Right lobe of liver (tissue), 6 donors: ENCODE data around the gene JAM3. TPM values are rescaled to one million over a fixed set of nuclear protein-coding genes. Genes with fewer than 3 reads are reported as not detected.
"Not testable (repeated sequence)": the region's sequence is repeated elsewhere in the genome, so short reads cannot be mapped to it uniquely, and the experiment has no call there.

ENCODE experiments used
- ATAC-seq, 4 donors: fragments of 200-7000 bp; cut with Tn5 transposase; one replicate each; pipeline ENCODE4 v1.9.1; 2020; ENCODE audit warnings: mild to moderate bottlenecking in 4 of 4, moderate library complexity in 4 of 4
- DNase-seq, 3 donors: peaks; one replicate each; pipeline ENCODE4 v3.0.0-alpha.2; 2020
- H3K27ac ChIP-seq, 3 donors: fragments of 200-600 bp; one replicate each; pipeline ENCODE4 v1.8.0; 2022
- H3K27me3 ChIP-seq, 2 donors: fragments of 200-600 bp; one replicate each; pipeline ENCODE4 v1.8.0; 2022
- H3K36me3 ChIP-seq, 4 donors: fragments of 200-600 bp; sonication (generic) in 1 of 4; one replicate each; pipeline versions ENCODE4 v1.5.1 to v1.8.0; 2017 to 2022; ENCODE audit warnings: control low read depth in 1 of 4
- H3K4me1 ChIP-seq, 4 donors: fragments of 200-600 bp; sonication (generic) in 1 of 4; one replicate each; pipeline versions ENCODE4 v1.5.1 to v1.8.0; 2017 to 2022; ENCODE audit warnings: control low read depth in 1 of 4
- H3K4me3 ChIP-seq, 3 donors: fragments of 200-600 bp; one replicate each; pipeline ENCODE4 v1.8.0; 2022
- H3K9me3 ChIP-seq, 4 donors: fragments of 200-600 bp; sonication (generic) in 1 of 4; one replicate each; pipeline versions ENCODE4 v1.5.1 to v1.8.0; 2017 to 2022; ENCODE audit warnings: control low read depth in 1 of 4
- POLR2A ChIP-seq: fragments of 450-650 bp; IDR thresholded peaks from one replicate; pipeline ENCODE4 v1.6.1; 2017; ENCODE audit warnings: antibody characterized with exemption, mild to moderate bottlenecking
- WGBS: methylation state at CpG from one replicate; pipeline ENCODE4 v1.1.6; 2018; ENCODE audit warnings: low coverage, low lambda C conversion rate; ENCODE audit not compliant: insufficient coverage; ENCODE audit errors: missing lambda C conversion rate; 5-methylcytosine and 5-hydroxymethylcytosine counted together
- intact Hi-C, 2 donors: fragments of 100-400 bp; cut with DNase I; formaldehyde crosslinking; loops; one replicate each; pipeline versions ENCODE4 v1.11.2 to v1.14.1; 2022
- total RNA-seq, 6 experiments: library from RNA; depleted of rRNA in 2 of 6; stranded (reverse); fragments of >200 nt in 2 of 6; fragmentation: NEBNext Ultra II Directional in 3 of 6; extraction: Animal tissue kit (Norgen Biotek cat#: 25700) in 3 of 6; gene quantifications; one replicate each; pipeline versions ENCODE4 v1.1.0 to v1.2.4, GENCODE V29; 2016 to 2023
- TF ChIP-seq, protein P1 (sequence below), 4 donors: fragments of 200-600 bp in 3 of 4; fragments of 450-650 bp in 1 of 4; IDR thresholded peaks; one replicate each; pipeline versions ENCODE4 v1.5.1 to v1.8.0; 2016 to 2022; ENCODE audit warnings: antibody characterized with exemption in 4 of 4, mild to moderate bottlenecking in 2 of 4
- donor health status: DM: no; HTN: yes; CAD: no.
- donor health status: DM: no; HTN: no; CAD: no.
- donor health status: DM: no; HTN: no; CAD: no.
- donor health status: DM: no; HTN: yes; CAD: no.
- donor health status: DM: no; HTN: yes; CAD: no.

Gene JAM3
- total RNA-seq, 6 experiments from 2014 or later = 0.86 to 2.5 (median 1.6) TPM

DNA sequence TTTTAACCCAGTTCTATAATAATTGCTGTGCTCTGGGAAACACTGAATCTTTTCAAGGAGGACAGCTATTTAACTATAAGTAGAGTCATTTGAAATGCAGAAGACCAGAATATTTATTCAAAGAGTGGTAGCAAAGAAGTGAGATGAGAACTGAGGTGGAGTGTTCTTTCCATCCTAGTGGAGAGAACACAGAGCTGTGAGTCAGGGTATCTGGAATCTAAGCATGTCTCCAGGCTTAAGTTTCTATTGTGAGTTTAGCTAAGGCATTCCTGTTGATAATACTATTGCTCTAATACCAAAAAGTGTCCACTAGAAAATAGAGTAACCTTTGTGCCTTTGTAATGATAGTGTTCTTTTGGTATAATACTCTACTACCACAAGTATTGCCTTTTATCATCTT, 32.4 kb downstream of the JAM3 start:
- Histone ChIP-seq H3K27ac (no peak overlapping the region), H3K9me3 (no peaks in the 10 kb centered on the region), H3K4me1 (no peaks in the 10 kb centered on the region), H3K4me3 (no peak overlapping the region), H3K36me3 (no peaks in the 10 kb centered on the region), H3K27me3 (no peaks in the 10 kb centered on the region)
- DNase-seq (no peak), ATAC-seq (no peak)
- intact Hi-C loops = no loop called here
- TF ChIP-seq, protein P1, sequence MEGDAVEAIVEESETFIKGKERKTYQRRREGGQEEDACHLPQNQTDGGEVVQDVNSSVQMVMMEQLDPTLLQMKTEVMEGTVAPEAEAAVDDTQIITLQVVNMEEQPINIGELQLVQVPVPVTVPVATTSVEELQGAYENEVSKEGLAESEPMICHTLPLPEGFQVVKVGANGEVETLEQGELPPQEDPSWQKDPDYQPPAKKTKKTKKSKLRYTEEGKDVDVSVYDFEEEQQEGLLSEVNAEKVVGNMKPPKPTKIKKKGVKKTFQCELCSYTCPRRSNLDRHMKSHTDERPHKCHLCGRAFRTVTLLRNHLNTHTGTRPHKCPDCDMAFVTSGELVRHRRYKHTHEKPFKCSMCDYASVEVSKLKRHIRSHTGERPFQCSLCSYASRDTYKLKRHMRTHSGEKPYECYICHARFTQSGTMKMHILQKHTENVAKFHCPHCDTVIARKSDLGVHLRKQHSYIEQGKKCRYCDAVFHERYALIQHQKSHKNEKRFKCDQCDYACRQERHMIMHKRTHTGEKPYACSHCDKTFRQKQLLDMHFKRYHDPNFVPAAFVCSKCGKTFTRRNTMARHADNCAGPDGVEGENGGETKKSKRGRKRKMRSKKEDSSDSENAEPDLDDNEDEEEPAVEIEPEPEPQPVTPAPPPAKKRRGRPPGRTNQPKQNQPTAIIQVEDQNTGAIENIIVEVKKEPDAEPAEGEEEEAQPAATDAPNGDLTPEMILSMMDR (IDR thresholded peaks at IDR 0.05) = no peak
- TF ChIP-seq POLR2A = no peak

DNA sequence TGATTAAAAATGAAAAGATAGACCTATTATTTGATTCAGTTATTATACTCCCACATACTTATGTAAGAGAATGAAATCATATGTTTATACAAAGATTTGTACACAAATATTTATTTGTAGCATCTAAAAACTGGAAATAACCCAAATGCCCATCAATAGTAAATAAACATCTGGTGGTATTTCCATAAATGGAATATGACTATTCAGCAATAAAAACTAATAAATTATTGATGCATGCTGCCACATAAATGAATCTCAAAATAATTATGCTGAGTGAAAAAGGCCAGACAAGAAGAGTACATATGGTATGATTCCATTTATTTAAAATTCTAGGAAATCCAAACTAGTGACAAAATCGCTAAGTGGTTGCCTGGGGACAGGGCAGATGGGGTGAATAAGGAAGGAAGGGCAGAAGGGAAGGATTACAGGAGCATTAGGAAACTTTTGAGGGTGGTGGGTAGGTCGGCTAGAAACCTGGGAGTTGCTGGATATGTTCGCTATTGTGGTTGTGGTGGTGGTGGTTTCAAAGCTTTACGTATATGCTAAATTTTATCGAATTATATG, 41.5 kb downstream of the JAM3 start:
- DNase-seq (no peak), ATAC-seq (no peak)
- Histone ChIP-seq H3K27ac (no peak overlapping the region), H3K4me1 (no peaks in the 10 kb centered on the region), H3K36me3 (no peaks in the 10 kb centered on the region), H3K4me3 (no peak overlapping the region), H3K9me3 (no peaks in the 10 kb centered on the region), H3K27me3 (no peaks in the 10 kb centered on the region)
- WGBS = 82% methylated on average over 5 of the region's 5 CpGs
- TF ChIP-seq, protein P1 (IDR thresholded peaks at IDR 0.05) = no peak
- no peak for TF ChIP-seq POLR2A
- intact Hi-C loops = no loop called here

DNA sequence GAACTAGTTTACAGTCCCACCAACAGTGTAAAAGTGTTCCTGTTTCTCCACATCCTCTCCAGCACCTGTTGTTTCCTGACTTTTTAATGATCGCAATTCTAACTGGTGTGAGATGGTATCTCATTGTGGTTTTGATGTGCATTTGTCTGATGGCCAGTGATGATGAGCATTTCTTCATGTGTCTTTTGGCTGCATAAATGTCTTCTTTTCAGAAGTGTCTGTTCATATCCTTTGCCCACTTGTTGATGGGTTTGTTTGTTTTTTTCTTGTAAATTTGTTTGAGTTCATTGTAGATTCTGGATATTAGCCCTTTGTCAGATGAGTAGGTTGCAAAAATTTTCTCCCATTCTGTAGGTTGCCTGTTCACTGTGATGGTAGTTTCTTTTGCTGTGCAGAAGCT, 44.9 kb downstream of the JAM3 start:
- intact Hi-C loops, H3K4me3 ChIP-seq, H3K36me3 ChIP-seq, H3K27ac ChIP-seq, H3K27me3 ChIP-seq, DNase-seq, H3K9me3 ChIP-seq, ATAC-seq, H3K4me1 ChIP-seq: not testable (repeated sequence)
- WGBS = no CpG with 5 or more reads among the region's 1 CpG

DNA sequence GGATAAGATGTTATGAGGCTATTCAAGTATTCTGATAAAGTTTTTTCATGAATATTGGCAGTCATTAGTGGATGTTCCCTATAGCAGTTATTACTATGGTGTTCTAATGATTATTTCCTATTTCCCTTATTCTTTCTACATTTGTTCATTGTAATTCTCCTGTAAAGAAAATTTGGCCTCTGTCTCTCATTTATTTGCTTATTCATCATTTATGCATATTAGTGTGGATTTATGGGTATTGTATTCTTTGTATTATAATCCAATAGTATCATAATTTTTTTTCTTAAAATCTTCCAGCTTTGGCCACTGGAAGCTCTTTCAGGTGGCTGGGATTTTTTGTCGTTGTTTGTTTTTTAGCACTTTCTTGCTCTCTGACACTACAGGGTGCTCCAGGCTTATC, 47.3 kb downstream of the JAM3 start:
- Histone ChIP-seq H3K4me1 (no peaks in the 10 kb centered on the region), H3K9me3 (no peaks in the 10 kb centered on the region), H3K4me3 (no peak overlapping the region), H3K27me3 (no peaks in the 10 kb centered on the region), H3K36me3 (no peaks in the 10 kb centered on the region), H3K27ac (no peak overlapping the region)
- WGBS = 70% methylated on average over 1 of the region's 1 CpG
- intact Hi-C loops = no loop called here
- no peak for TF ChIP-seq POLR2A
- TF ChIP-seq, protein P1 (IDR thresholded peaks at IDR 0.05) = no peak
- DNase-seq (no peak), ATAC-seq (no peak)

DNA sequence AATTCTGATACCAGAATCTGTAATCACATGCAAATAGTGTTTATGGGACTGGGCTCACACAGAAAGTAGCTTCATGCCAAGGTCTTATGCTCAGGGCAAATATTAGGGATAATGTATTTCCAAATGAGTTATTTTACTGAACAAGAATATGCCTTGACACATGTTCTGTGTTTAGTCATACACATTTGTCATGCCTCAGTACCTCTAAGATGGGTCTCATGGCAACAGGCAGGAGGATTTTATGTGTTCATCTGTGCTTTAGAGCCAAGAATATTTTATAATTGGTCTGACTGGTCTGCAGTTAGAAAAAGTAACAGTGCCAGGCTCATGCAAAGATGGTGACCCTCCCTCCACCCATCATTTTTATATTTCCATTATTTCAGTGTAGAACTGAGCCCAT, 49.1 kb downstream of the JAM3 start:
- Histone ChIP-seq H3K4me1 (no peaks in the 10 kb centered on the region), H3K27ac (no peak overlapping the region), H3K36me3 (no peaks in the 10 kb centered on the region), H3K27me3 (peaks cover 0 to 6% of the 10 kb centered on the region in 2 donors), H3K9me3 (no peaks in the 10 kb centered on the region), H3K4me3 (no peak overlapping the region)
- ATAC-seq = no peak
- TF ChIP-seq, protein P1 (IDR thresholded peaks at IDR 0.05) = no peak
- no peak for TF ChIP-seq POLR2A
- intact Hi-C loops = no loop called here
- DNase-seq = no peak
